Activated T-helper 9 cell treated with anti-CD3 and anti-CD28 coated beads, Interleukin-2, amount 50 U/mL, for 16 hours (primary cell): ENCODE measurements around the gene INCA1.
"Not testable (repeated sequence)": the region's sequence is repeated elsewhere in the genome, so short reads cannot be mapped to it uniquely, and the experiment has no call there.

ENCODE experiments used
- DNase-seq: peaks from one replicate; pipeline ENCODE4 v3.0.0-alpha.2; 2020; ENCODE audit warnings: low read depth

INCA1 gene, protein sequence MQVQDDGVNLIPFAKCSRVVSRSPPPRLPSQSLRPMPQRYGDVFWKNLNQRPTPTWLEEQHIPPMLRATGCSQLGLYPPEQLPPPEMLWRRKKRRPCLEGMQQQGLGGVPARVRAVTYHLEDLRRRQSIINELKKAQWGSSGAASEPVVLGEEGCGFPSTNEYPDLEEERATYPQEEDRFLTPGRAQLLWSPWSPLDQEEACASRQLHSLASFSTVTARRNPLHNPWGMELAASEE

DNA sequence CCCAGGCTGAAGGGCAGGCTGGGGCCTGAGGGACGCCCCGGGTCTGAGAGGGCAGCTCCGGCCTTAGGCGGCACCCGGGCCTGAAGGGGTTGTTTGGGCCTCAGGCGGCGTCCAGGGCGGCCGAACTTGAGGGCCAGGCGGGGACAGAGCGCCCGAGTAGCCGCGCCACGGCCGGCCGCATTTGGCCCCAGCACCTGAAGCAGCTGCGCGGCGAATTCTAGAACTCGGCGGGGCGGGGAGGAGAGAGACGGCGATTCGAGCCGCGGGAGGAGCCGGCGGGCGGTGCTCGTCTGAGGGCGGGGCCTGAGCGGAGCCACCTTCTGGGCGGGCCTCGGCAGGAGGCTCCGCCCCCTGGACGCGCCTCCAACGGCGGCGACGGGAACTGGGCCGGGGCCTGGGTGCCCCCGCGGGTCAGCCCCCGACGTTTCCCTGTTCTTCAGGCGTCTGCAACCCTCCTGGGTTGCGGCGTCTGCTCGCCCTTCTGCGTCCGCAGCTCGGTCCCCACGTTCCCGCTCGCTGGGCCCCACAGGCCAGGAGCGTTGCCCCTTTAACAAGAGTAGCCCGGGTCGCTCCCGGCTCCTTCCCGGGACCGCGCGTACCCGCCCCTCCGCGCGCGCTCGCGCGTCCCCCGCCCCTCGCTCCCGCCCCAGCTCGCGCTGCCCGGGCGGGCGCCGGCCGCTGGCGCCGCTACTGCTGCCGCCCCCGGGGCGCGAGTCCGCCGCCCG, at the start of gene INCA1, which contains the start of gene KIF1C:
Gene INCA1, minus strand, starts transcription at position 221 of the 725 bp plus-strand sequence. CDS start 3,085 bp downstream, outside the sequence.
Gene KIF1C, plus strand, starts transcription at position 649 of the 725 bp plus-strand sequence. CDS start 2,297 bp downstream, outside the sequence.
- peak; percentile 86 for DNase-seq

DNA sequence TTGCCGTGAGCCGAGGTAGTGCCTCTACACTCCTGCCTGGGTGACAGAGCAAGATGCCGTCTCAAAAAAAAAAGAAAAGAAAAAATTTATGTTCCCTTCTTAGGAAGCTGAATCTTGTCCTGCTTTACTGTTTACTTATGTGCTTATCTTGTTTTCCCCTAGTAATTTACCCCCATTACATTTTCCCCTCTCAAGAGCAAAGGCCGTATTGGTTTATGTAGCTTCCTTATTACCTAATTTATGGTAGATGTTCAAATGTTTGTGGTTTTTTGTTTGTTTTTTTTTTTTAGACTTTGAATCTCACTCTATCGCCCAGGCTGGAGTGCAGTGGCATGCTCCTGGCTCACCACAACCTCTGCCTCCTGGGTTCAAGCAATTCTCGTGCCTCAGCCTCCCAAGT, 48.2 kb upstream of the INCA1 start:
- DNase-seq = no peak

DNA sequence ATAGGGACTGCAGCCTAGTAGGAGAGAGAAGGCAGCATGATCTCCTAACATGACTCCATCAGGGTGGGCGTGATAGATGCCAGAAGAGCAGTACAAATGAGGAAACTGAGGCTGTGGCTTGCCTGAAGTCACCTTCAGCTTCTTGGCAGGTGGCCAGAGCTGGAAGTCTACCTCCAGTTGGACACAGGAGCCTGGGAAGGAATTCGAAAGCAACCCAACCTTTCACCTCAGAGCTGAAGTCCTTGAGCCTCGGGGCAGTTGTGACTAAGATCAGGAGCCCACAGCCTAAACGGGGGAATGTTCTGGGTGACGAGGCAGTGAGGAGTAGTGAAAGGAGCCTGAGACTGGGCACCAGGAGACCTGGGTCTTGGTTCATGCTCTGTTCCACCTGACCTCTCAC, 47.3 kb upstream of the INCA1 start:
- no peak for DNase-seq

DNA sequence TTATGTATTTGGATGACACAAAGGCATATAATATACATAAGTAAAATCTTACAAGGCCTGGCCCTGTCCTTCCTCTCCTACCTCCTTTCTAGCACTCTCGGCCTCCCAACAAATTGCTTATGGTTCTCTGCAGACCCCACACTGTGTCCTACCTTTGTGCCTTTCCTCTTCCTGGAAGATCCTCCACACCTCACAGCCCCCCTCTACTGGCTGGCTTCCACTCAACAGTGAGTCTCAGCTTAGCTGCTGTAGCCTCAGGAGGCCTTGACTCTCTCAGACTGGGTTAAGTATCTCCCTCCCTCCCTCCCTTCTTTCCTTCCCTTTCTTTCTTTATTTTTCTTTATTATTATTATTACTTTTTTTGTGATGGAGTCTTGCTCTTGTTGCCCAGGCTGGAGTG, 46.2 kb upstream of the INCA1 start:
- no peak for DNase-seq

DNA sequence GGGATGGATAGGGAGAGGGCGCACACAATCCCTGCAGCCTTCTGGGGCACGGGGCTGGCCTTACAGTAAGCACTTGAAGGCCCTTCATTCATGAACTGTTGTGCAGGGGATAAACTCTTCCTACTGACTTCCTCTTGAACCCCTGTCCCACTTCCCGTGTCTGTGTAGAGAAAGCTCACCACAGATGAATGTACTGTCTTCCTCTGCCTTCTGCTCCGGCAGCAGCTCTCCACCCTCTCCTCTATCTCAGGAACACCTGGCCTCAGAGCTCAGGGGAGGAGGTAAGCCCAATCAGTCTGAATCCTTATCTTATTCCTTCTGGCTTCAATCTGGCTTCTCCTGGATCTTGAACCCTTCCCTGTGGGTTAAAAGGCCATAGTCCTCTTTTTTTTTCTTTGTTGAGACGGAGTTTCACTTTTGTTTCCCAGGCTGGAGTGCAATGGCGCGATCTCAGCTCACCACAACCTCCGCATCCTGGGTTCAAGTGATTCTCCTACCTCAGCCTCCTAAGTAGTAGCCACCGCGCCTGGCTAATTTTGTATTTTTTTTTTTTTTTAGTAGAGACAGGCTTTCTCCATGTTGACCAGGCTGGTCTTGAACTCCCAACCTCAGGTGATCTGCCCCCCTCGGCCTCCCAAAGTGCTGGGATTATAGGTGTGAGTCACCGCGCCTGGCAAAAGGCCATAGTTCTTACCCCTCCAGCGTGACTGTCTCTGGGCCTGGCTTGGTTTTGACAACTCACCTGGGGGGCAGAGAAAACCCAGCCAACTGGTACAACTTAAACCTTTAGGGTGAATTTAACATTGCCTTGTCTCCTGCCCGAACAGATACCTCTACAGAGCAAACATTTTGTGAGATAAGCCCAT, 45.1 kb upstream of the INCA1 start:
- peak; percentile 23 for DNase-seq

DNA sequence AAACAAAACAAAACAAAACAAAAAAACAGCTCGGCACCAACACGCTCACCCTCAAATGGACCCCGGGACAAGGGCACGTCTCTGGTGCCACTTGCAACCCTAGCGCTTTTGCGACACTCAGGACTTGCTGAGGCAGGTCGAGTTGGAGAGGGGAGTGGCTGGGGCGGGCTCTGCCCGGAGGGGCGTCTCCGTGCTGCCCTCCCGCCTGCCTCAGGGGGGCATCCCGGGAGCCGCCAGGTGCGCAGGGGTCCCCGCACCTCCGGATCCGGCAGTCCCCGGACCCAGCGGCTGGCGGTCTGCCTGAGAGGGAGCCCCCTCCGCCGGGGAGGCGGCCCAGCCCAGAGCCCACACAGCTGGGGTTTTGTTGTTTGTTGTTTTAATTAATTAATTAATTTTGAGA, 38.0 kb upstream of the INCA1 start, which contains the start of gene SLC52A1:
Gene SLC52A1, minus strand, starts transcription at position 112 of the 400 bp plus-strand sequence. CDS start 820 bp downstream, outside the sequence.
- DNase-seq = no peak

DNA sequence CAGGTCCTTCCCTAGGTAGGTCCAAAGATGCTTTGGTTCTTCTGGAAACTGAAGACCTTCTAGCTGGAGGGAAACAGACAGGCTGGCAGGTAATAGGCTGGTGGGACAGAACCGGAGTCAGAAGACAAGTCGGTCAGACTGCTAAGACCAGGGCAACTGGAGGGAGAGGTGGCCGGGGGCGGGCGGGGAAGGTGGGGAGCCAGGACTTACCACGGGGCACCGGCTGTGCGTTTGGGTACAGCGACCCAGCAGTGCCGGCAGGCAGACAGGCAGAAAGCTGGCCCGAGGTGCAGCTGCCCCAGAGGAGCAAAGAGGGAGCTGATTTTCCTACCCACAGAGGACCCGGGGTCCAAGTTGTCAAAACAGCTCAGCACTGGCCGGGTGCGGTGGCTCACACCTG, 37.3 kb upstream of the INCA1 start:
- no peak for DNase-seq

DNA sequence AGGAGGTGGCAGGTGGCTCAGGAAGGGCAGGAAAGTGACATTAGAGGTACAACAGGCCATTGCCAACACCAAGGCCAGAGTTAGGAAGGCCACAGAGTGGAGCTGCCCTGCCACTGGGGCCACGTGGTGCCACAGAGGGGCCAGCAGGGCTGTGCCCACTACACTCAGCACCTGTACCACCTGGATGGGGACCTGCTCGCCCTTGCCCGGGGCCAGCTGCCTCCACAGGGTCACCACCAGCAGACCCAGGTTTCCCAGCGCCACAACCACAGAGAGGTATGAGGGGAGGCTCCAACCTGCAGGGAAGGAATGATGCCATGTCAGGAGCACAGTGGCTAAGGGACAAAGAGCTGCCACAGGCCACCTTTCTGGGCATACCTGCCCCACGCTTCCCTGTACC, 36.7 kb upstream of the INCA1 start:
- no peak for DNase-seq

DNA sequence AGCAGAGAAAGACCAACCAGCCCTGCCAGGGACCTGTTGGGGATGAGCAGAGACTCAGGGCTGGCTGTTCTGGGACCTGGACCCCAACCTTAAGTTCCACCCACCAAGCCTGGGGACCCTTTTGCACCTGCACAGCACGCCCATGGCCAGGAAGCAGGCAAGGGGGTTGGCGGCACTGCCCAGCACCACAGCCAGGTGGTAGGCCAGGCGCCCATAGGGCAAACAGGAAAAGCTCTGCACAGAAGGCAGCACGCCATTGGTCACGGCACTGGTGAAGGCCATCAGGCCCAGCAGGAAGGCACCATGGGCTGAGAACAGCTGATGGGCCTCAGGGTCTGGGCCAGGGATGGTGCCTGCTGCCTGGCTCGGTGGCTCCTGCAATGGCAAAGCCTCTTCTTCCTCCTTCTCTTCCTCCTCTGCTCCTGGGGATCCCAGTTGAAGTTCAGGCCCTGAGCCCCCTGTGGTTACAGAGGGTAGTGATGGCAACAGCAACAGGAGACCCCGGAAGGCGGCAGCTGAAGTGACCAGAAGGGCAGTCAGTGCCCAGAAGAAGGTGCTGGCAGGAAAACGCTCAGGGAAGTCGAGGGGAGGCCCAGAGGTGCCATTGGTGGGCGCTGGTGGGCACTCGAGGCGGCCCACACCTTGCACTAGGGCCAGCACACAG, 36.2 kb upstream of the INCA1 start:
- DNase-seq = no peak

DNA sequence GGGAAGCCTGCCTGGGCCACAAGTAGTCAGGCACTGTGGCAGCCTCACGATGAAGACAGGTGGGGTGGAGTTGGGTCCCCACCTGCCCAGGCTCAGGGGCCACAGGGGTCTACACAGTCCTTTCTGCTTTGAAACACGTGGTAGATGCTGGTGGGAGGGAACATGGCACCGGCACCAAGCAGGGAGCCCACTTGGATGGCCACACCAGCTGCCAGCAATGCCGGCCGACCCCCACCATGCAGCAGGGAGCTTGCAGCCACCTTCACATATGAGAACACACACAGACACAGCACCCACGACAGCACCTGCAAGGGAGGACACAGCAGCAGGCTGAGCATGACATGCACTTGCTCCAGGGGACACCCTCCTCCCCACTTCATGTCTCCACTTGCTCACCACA, 35.5 kb upstream of the INCA1 start:
- DNase-seq = no peak

DNA sequence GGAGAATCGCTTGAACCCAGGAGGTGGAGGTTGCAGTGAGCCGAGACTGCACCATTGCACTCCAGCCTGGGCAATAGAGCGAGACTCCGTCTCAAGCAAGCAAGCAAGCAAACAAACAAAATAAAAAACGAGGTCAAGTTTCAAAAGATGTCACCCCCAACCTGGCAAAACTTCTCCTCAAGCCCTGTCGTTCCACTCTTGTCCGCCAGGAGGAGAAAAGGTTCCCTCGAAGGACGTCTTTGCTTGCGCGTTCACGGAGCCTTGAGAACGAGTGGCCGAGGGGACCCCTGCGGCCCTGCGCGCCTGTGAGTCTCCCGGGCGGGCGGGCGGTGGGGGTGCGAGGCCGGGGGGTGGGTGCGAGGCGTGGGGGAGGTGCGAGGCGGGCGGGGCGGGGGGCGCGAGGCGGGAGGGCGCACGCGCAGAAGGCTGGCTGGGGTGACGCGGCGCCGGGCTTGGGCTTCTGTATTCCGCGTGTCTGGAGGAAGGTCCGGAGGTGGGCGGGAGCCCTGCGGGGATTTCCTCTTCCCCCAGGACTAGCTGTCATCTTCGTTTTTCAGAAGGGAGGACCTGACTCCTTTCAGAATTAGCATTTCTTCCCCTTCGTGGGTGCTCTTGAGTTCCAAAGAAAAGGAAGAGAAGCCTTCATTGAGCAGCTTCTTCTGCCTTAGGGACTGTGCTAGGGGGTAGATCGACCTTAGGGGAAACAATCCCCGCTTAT, 34.2 kb upstream of the INCA1 start:
- DNase-seq = peak; percentile 74

DNA sequence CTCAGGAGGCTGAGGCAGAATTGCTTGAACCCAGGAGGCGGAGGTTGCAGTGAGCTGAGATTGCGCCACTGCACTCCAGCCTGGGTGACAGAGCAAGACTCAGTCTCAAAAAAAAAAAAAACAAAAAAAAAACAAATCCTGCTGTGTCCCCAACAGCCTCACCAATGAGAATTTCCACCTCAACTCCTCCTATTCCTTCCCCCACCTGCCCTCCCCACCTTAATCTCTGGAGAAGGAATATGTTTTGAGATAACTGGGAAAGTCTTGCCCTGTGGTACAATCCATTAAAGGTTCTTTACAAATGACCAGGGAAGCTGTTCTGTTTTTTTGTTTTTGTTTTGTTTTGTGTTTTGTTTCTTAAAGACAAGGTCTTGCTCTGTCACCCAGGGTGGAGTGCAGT, 32.8 kb upstream of the INCA1 start:
- not testable (repeated sequence) for DNase-seq

DNA sequence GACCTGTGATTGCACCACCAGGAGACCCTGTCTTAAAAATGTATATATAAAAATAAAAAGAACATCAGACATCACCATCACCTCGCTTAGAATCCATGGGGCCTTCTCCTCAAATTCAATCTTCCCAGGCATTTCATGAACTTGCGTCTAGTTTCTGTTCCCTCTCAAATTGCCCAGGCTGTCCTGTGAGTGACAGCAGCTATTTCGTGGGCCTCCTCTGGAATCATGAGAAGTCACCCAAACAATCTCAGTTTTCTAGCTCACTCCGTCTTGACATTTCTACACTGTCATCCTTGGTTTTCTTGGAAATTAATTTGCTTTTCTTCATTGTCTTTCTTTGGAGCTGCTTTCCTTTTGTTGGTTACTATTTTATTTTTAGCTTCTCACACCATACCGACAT, 30.6 kb upstream of the INCA1 start:
- no peak for DNase-seq

DNA sequence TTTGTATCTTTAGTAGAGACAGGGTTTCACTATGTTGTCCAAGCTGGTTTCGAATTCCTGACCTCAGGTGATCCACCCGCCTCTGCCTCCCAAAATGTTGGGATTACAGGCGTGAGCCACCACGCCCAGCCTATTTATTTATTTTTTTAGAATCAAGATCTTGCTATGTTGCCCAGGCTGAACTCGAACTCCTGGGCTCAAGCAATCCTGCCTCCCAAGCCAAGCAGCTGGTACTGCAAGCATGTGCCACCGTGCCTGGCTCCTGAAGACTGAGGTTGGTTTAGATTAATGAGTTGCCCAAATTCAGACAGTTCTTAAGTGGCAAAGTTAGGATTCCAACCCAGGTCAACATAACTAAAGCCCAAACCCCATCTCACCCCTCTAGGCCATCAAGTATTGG, 30.0 kb upstream of the INCA1 start:
- no peak for DNase-seq

DNA sequence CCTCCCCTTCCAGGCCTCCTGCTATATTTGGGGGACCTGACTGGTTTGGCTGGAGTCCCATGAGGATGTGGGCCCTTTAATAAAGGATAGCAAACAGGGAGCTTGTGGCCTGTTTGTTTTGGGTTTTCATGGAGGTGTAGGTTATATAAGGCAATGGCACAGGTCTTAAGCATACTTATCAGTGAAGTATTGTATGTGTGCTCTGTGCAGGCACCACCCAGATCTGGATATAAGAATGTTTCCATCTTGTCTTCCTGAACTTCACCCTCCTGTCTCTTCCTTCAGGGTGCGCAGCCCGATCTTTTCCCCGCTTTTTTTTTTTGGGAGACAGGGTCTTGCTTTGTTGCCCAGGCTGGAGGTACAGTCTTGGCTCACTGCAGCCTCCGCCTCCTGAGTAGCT, 27.3 kb upstream of the INCA1 start:
- no peak for DNase-seq

DNA sequence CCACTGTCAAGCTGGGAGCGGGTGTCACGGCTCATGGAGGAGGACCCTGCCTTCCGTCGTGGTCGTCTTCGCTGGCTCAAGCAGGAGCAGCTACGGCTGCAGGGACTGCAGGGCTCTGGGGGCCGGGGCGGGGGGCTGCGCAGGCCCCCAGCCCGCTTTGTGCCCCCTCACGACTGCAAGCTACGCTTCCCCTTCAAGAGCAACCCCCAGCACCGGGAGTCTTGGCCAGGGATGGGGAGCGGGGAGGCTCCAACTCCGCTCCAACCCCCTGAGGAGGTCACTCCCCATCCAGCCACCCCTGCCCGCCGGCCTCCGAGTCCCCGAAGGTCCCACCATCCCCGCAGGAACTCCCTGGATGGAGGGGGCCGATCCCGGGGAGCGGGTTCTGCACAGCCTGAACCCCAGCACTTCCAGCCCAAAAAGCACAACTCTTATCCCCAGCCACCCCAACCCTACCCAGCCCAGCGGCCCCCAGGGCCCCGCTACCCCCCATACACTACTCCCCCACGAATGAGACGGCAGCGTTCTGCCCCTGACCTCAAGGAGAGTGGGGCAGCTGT, 26.3 kb upstream of the INCA1 start:
- DNase-seq = no peak

DNA sequence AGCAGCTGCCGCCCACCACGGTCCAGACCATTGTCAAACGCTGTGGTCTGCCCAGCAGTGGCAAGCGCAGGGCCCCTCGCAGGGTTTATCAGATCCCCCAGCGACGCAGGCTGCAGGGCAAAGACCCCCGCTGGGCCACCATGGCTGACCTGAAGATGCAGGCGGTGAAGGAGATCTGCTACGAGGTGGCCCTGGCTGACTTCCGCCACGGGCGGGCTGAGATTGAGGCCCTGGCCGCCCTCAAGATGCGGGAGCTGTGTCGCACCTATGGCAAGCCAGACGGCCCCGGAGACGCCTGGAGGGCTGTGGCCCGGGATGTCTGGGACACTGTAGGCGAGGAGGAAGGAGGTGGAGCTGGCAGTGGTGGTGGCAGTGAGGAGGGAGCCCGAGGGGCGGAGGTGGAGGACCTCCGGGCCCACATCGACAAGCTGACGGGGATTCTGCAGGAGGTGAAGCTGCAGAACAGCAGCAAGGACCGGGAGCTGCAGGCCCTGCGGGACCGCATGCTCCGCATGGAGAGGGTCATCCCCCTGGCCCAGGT, 24.9 kb upstream of the INCA1 start:
- DNase-seq = no peak

DNA sequence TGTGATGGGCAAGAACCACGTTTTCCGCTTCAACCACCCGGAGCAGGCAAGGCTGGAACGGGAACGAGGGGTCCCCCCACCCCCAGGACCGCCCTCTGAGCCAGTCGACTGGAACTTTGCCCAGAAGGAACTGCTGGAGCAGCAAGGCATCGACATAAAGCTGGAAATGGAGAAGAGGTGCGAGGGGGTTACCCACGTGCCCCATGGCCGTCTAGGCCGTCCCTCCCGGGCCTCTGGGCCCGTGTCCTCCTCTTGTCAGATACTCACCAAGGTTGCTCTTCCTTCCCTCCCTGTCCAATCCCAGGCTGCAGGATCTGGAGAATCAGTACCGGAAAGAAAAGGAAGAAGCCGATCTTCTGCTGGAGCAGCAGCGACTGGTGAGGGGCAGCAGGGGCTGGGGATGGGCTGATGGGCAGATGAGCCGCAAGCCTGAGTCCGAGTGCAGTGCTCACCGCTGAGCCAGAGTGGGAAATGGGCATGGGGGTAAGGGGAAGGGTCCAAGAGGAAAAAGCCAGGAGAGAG, 23.2 kb upstream of the INCA1 start:
- DNase-seq = no peak

DNA sequence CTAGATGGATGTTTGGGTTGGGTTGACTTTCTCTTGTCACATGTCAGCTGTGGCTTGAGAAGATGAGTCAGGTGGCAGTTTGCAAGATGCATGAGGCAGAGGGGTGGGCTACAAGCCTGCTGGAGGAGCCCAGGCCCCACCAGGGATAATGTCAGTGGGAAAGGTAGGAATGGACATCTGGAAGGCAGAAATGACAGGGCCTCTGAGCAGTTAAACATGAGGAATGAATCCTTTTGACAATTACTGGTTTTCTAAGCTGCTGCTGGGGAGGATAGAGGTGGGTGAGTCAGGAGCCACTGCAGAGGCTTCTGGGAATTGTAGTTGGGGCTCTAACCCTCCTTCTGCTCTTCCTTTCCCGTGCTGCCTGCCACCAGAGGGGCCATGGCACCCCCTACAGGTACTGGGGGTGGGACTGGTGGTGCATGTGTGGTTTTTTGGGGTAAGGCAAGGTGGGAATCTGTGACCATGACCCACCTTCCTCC, 22.2 kb upstream of the INCA1 start:
- no peak for DNase-seq

DNA sequence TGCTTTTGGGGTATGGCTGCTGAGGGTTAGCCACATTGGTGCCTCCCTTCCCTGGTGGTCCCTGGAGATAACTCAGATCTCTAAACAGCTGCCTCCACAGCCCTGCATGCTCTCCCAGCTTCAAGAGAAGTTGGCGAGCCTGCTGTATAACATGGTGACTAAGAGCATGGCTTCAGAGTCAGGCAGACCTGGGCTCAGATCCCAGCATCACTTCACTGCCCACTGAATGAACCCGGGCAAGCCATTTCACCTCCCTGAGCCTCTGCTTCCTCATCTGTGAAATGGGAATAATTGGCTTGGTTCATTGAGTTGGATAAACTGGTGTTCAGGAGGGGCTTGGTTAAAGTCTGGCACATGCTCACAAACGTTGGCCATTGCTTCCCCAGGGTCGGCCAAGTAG, 17.0 kb upstream of the INCA1 start:
- DNase-seq = no peak
